ENCODE data around the gene TBC1D8. TPM values are rescaled to one million over a fixed set of nuclear protein-coding genes. Genes with fewer than 3 reads are reported as not detected.

TBC1D8 gene
- total RNA-seq, 4 donors from 2014 or later, result 77.6 to 511 (median 239) TPM

GRCh38 chr2:101081375-101081907 is 69.7 kb downstream of the TBC1D8 start:
- peak in 1 of 3 donors; percentile 61 for DNase-seq
- peak overlapping the region in 3 of 4 donors; percentile 81 to 93 (median 91) for H3K27ac ChIP-seq
- TF ChIP-seq CTCF (IDR thresholded peaks at IDR 0.05) (no peak), POLR2A (IDR thresholded peaks at IDR 0.05) (no peak)
- no peaks in the 10 kb centered on the region for H3K27me3 ChIP-seq
- no peaks in the 10 kb centered on the region for H3K9me3 ChIP-seq
- peaks cover 0 to 34% (median 1%) of the 10 kb centered on the region in 4 donors for H3K4me1 ChIP-seq
- no peak overlapping the region for H3K4me3 ChIP-seq
- no peaks in the 10 kb centered on the region for H3K36me3 ChIP-seq

GRCh38 chr2:101080211-101081068 is 70.7 kb downstream of the TBC1D8 start:
- Histone ChIP-seq H3K4me1 (peaks cover 0 to 34% (median 1%) of the 10 kb centered on the region in 4 donors), H3K27me3 (no peaks in the 10 kb centered on the region), H3K36me3 (no peaks in the 10 kb centered on the region), H3K4me3 (no peak overlapping the region), H3K9me3 (no peaks in the 10 kb centered on the region), H3K27ac (peak overlapping the region in 3 of 4 donors; percentile 81 to 93 (median 91))
- TF ChIP-seq CTCF (IDR thresholded peaks at IDR 0.05) (no peak), POLR2A (IDR thresholded peaks at IDR 0.05) (peak; percentile 48 to 83)
- peak in 2 of 3 donors; percentile 79 to 84 for DNase-seq

GRCh38 chr2:101076581-101076980 is 74.6 kb downstream of the TBC1D8 start:
- Histone ChIP-seq H3K9me3 (peaks cover 0 to 5% (median 0%) of the 10 kb centered on the region in 4 donors), H3K36me3 (no peaks in the 10 kb centered on the region), H3K27ac (no peak overlapping the region), H3K27me3 (no peaks in the 10 kb centered on the region), H3K4me3 (no peak overlapping the region), H3K4me1 (peaks cover 0 to 10% (median 1%) of the 10 kb centered on the region in 4 donors)
- TF ChIP-seq CTCF (IDR thresholded peaks at IDR 0.05), result no peak
- TF ChIP-seq POLR2A (IDR thresholded peaks at IDR 0.05), result no peak
- DNase-seq, result no peak

- H3K36me3 ChIP-seq, result no peaks in the 10 kb centered on the region
- no peaks in the 10 kb centered on the region for H3K4me1 ChIP-seq
- H3K4me3 ChIP-seq, result no peak overlapping the region
- H3K27me3 ChIP-seq, result no peaks in the 10 kb centered on the region
- H3K27ac ChIP-seq, result no peak overlapping the region
- TF ChIP-seq POLR2A (IDR thresholded peaks at IDR 0.05) (no peak), CTCF (IDR thresholded peaks at IDR 0.05) (no peak)
- H3K9me3 ChIP-seq, result no peaks in the 10 kb centered on the region
- no peak for DNase-seq
Measured at GRCh38 chr2:101064868-101065549, 86.2 kb downstream of the TBC1D8 start.

- DNase-seq, result no peak
- TF ChIP-seq CTCF (IDR thresholded peaks at IDR 0.05) (no peak), POLR2A (IDR thresholded peaks at IDR 0.05) (no peak)
- Histone ChIP-seq H3K9me3 (no peaks in the 10 kb centered on the region), H3K36me3 (no peaks in the 10 kb centered on the region), H3K4me1 (no peaks in the 10 kb centered on the region), H3K27ac (no peak overlapping the region), H3K27me3 (no peaks in the 10 kb centered on the region), H3K4me3 (no peak overlapping the region)
Measured at GRCh38 chr2:101064505-101064867, 86.7 kb downstream of the TBC1D8 start.
